ENCODE data around the gene BOD1L1. TPM values are rescaled to one million over a fixed set of nuclear protein-coding genes. Genes with fewer than 3 reads are reported as not detected.

The BOD1L1 gene
- total RNA-seq, 2 experiments from 2014 or later = 27.2 to 28.9 TPM

DNA sequence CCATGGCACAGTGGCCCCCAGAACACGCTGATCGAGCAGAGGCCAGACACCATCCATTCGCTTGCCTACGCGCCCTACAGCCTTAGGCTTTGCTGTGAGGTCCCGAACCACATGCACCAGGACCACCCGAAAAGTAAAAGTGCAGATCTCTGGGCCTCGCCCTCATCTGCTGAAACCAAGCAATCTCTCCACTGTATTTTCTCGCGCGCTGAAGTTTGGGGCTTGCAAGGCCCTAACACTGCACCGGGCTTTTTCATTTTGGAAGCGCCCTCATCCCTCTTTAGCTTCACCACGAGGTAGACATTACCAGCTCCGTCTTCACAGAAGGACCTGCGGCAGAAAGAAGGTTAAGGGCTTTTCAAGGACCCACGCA, 104.4 kb downstream of the BOD1L1 start:
- DNase-seq = no peak
- Mint-ChIP-seq H3K36me3 (ENCODE audit: low read depth) (peaks cover 6% of the 10 kb centered on the region), H3K4me3 (no peak overlapping the region), H3K4me1 (ENCODE audit: low read depth) (peaks cover 15% of the 10 kb centered on the region), H3K9me3 (peaks cover 1% of the 10 kb centered on the region), H3K27me3 (peaks cover 75% of the 10 kb centered on the region), H3K27ac (no peak overlapping the region)
- intact Hi-C loops (cut with micrococcal nuclease) = no loop called here
- TF ChIP-seq, protein P1, sequence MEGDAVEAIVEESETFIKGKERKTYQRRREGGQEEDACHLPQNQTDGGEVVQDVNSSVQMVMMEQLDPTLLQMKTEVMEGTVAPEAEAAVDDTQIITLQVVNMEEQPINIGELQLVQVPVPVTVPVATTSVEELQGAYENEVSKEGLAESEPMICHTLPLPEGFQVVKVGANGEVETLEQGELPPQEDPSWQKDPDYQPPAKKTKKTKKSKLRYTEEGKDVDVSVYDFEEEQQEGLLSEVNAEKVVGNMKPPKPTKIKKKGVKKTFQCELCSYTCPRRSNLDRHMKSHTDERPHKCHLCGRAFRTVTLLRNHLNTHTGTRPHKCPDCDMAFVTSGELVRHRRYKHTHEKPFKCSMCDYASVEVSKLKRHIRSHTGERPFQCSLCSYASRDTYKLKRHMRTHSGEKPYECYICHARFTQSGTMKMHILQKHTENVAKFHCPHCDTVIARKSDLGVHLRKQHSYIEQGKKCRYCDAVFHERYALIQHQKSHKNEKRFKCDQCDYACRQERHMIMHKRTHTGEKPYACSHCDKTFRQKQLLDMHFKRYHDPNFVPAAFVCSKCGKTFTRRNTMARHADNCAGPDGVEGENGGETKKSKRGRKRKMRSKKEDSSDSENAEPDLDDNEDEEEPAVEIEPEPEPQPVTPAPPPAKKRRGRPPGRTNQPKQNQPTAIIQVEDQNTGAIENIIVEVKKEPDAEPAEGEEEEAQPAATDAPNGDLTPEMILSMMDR (IDR thresholded peaks at IDR 0.05) = no peak
- ChIA-PET CTCF (interaction anchor here (6.0 kb wide), 1 partner anchor 19 kb away, joined by 31 read pairs; the partner anchor contains the start of gene NKX3-2), POLR2A (no interaction called here)
- no peak for ATAC-seq

DNA sequence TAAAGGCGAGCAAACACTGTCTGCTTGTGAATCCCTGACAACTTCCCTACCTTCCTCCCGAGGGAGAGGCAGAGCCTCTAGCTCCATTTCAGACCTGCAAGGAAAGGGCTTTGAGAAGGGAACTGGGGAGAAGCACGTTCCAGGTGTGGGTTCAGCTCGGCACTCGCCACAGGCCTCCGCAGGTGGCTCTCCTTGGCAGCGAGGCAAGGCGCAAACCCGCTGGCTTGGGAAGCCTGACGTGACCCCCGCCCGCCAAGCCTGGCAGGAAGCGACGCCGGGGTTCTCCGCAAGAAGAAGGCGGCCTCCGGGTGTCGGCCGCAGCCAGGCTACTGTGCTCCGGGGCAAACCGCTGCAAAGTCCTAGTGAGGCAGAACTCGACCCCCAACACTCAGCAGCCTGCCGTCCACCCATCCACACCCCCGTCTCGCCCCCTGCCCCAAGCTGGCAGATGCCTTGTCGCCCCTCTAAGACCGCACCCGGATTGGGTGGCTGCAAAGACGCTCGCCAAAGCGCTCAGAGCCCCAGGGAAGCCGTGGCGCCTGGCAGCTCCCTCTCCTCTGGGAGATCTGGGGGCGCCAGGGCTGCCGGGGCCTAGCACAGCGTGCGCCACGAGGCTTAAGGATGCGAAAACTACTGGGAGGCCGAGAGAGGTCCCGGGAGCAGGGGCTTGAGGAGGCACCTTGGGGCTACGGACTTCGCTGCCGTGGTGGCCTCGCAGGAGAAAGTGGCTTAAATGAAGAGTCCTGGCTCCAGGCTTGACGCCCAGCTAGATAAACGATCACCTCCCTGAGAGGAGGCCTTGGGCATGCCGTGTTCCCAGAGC, 105.0 kb downstream of the BOD1L1 start:
- Mint-ChIP-seq H3K4me3 (peak overlapping the region; percentile 15), H3K27ac (no peak overlapping the region), H3K27me3 (peaks cover 71% of the 10 kb centered on the region), H3K4me1 (ENCODE audit: low read depth) (peaks cover 11% of the 10 kb centered on the region), H3K9me3 (peaks cover 1% of the 10 kb centered on the region), H3K36me3 (ENCODE audit: low read depth) (peaks cover 6% of the 10 kb centered on the region)
- DNase-seq (no peak), ATAC-seq (peak; percentile 66)
- POLR2A ChIA-PET = interaction anchor here (0.6 to 1.2 kb wide), 2 partner anchors 15 to 589 kb away, joined by 3 read pairs; no protein-coding TSS in a partner anchor
- CTCF ChIA-PET = interaction anchor here (0.6 to 6.0 kb wide), 6 partner anchors 20 to 670 kb away, joined by 3 to 31 read pairs (median 4); partner anchors contain the start of genes NKX3-2 and RAB28
- intact Hi-C loops (cut with micrococcal nuclease) = no loop called here
- TF ChIP-seq, protein P1 (IDR thresholded peaks at IDR 0.05) = no peak

DNA sequence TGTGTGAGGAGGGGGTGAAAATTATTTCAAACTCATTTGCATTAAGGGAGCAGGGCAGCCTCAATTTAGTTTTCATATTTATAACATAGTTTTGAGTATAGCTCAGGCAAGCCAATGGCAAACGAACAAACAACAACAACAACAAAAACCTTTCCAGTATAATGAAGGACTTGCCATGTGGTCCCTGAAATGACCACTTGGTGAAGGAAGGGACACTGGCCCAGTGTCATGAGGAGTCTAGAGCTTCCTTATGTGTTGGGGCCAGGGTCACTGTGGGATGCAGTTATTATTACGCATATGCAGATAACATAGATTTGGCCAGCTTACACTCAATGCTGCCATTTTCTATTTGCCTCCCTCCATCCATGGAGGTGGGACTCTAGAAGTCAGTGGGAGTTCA, 106.5 kb downstream of the BOD1L1 start:
- Mint-ChIP-seq H3K36me3 (ENCODE audit: low read depth) (peaks cover 6% of the 10 kb centered on the region), H3K27ac (no peak overlapping the region), H3K27me3 (peaks cover 61% of the 10 kb centered on the region), H3K4me1 (ENCODE audit: low read depth) (peaks cover 8% of the 10 kb centered on the region), H3K9me3 (no peaks in the 10 kb centered on the region), H3K4me3 (no peak overlapping the region)
- TF ChIP-seq, protein P1 (IDR thresholded peaks at IDR 0.05) = no peak
- ATAC-seq (no peak), DNase-seq (no peak)
- ChIA-PET CTCF (interaction anchor here (1.2 to 6.0 kb wide), 2 partner anchors 21 to 24 kb away, joined by 3 to 31 read pairs; partner anchors contain the start of gene NKX3-2), POLR2A (no interaction called here)
- intact Hi-C loops (cut with micrococcal nuclease) = no loop called here

Small RNAs within 50 kb of the gene (microRNA-seq; reads per million reads assigned to microRNA genes)
- gene MIR5091 (ENCODE audit: borderline microRNAs expressed, borderline replicate concordance) = not detected

Other genes starting within 250 kb of the BOD1L1 start
- gene RAB28, start 143.4 kb downstream of the BOD1L1 start, total RNA-seq = 10 to 100 TPM; 12.5 to 13.1 TPM
- not detected for gene NKX3-2, start 83.2 kb downstream of the BOD1L1 start, total RNA-seq

All from activated CD8-positive, alpha-beta T cell treated with anti-CD3 and anti-CD28 coated beads for 36 hours (primary cell).